ENCODE results near the gene BTBD9. TPM values are rescaled to one million over a fixed set of nuclear protein-coding genes. Genes with fewer than 3 reads are reported as not detected.

Gene BTBD9
- total and polyA plus RNA-seq, 9 of the 15 experiments (the other 6 are each of a cell fraction or from before 2014, with no cell fraction given), result 0.08 to 1.6 (median 0.58) TPM

DNA sequence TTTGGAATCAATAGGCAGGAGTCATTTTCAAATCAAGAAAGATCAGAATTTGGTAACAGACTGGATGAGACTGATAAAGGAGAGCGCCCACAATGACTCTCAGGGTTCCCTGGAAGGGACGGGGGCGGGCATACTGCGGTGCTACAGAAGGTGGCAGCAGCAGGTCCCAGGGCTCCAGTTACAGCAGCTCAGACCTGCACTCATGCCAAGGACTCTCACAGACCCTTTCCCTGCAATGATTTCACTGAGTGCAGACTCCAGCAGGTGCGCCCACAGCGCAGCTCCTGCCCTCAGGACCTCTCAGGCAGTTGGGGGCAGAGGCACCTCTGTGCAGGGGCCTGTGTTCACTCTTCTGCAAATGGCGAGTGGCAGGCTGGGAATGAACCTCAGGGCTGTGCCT, 460.4 kb downstream of the BTBD9 start:
- H3K4me3 ChIP-seq, result no peak overlapping the region
- in situ Hi-C loops (cut with MboI) (no loop called here), intact Hi-C loops (cut with micrococcal nuclease) (no loop called here)
- no peaks in the 10 kb centered on the region; a peak in 1 of 5 replicates for H3K4me1 ChIP-seq (replicated peaks in 1 of 2; ENCODE audit: control insufficient read depth in 2 of 2, insufficient read depth in 2 of 2, low read length in 2 of 2)
- no peaks in the 10 kb centered on the region for H3K9me1 ChIP-seq (ENCODE audit: control insufficient read depth, insufficient read depth, low read length)
- no peaks in the 10 kb centered on the region for H3K9me3 ChIP-seq (replicated peaks; ENCODE audit: control insufficient read depth, insufficient read depth, low read depth, low read length)
- no peaks in the 10 kb centered on the region for H3K36me3 ChIP-seq (ENCODE audit: control insufficient read depth, insufficient read depth, low read length)
- ChIA-PET CTCF (ENCODE audit: low intra/inter-chr PET ratio) (no interaction called here), POLR2A (no interaction called here)
- FAIRE-seq, result no peak
- TF ChIP-seq, protein P1, sequence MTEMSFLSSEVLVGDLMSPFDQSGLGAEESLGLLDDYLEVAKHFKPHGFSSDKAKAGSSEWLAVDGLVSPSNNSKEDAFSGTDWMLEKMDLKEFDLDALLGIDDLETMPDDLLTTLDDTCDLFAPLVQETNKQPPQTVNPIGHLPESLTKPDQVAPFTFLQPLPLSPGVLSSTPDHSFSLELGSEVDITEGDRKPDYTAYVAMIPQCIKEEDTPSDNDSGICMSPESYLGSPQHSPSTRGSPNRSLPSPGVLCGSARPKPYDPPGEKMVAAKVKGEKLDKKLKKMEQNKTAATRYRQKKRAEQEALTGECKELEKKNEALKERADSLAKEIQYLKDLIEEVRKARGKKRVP (CRISPR knock-in tag; IDR thresholded peaks at IDR 0.05), result no peak
- TF ChIP-seq, protein P2, sequence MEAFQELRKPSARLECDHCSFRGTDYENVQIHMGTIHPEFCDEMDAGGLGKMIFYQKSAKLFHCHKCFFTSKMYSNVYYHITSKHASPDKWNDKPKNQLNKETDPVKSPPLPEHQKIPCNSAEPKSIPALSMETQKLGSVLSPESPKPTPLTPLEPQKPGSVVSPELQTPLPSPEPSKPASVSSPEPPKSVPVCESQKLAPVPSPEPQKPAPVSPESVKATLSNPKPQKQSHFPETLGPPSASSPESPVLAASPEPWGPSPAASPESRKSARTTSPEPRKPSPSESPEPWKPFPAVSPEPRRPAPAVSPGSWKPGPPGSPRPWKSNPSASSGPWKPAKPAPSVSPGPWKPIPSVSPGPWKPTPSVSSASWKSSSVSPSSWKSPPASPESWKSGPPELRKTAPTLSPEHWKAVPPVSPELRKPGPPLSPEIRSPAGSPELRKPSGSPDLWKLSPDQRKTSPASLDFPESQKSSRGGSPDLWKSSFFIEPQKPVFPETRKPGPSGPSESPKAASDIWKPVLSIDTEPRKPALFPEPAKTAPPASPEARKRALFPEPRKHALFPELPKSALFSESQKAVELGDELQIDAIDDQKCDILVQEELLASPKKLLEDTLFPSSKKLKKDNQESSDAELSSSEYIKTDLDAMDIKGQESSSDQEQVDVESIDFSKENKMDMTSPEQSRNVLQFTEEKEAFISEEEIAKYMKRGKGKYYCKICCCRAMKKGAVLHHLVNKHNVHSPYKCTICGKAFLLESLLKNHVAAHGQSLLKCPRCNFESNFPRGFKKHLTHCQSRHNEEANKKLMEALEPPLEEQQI (IDR thresholded peaks at IDR 0.05), result no peak
- TF ChIP-seq, protein P3, sequence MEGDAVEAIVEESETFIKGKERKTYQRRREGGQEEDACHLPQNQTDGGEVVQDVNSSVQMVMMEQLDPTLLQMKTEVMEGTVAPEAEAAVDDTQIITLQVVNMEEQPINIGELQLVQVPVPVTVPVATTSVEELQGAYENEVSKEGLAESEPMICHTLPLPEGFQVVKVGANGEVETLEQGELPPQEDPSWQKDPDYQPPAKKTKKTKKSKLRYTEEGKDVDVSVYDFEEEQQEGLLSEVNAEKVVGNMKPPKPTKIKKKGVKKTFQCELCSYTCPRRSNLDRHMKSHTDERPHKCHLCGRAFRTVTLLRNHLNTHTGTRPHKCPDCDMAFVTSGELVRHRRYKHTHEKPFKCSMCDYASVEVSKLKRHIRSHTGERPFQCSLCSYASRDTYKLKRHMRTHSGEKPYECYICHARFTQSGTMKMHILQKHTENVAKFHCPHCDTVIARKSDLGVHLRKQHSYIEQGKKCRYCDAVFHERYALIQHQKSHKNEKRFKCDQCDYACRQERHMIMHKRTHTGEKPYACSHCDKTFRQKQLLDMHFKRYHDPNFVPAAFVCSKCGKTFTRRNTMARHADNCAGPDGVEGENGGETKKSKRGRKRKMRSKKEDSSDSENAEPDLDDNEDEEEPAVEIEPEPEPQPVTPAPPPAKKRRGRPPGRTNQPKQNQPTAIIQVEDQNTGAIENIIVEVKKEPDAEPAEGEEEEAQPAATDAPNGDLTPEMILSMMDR (IDR thresholded peaks at IDR 0.05 in 2 of 3, conservative IDR thresholded peaks at IDR 0.05 in 1 of 3; ENCODE audit: insufficient read depth in 2 of 3, low read depth in 1 of 3, low read length in 3 of 3), result 0 out of 6 replicates have a peak, but pooled peaks of 1 of the 3 experiments have one; percentile 2
- TF ChIP-seq ZNF77 (CRISPR knock-in tag; IDR thresholded peaks at IDR 0.05), result no peak
- no peaks in the 10 kb centered on the region for H3K79me2 ChIP-seq (ENCODE audit: control insufficient read depth, insufficient read depth, low read length)
- WGBS (ENCODE audit: insufficient coverage, low coverage, missing lambda C conversion rate), result 21% methylated on average over 7 of the region's 7 CpGs
- H4K20me1 ChIP-seq (replicated peaks; ENCODE audit: control insufficient read depth, insufficient read depth, low read length), result peaks cover 7% of the 10 kb centered on the region; the same call in 1 of the 2 replicates
- ATAC-seq, result no peak
- BruUV-seq (replicated peaks), result no TSS peak
- no peak overlapping the region for H3K27ac ChIP-seq (ENCODE audit: extremely low read depth, low read depth, low read length)
- no peak overlapping the region for H3K4me2 ChIP-seq (ENCODE audit: insufficient read depth, low read length)
- peaks cover 50 to 78% of the 10 kb centered on the region in 2 experiments for H3K27me3 ChIP-seq (ENCODE audit: control insufficient read depth in 2 of 2, insufficient read depth in 2 of 2, low read length in 2 of 2)
- no peak overlapping the region for H2AFZ ChIP-seq (ENCODE audit: low read depth, low read length)
- H3K9ac ChIP-seq (ENCODE audit: insufficient read depth in 1 of 2, low read depth in 2 of 2, low read length in 2 of 2), result no peak overlapping the region
- DNase-seq (ENCODE audit: extremely low read depth in 1 of 4, low spot score in 3 of 4), result no peak
